ENCODE data around the gene INTS4.

DNA sequence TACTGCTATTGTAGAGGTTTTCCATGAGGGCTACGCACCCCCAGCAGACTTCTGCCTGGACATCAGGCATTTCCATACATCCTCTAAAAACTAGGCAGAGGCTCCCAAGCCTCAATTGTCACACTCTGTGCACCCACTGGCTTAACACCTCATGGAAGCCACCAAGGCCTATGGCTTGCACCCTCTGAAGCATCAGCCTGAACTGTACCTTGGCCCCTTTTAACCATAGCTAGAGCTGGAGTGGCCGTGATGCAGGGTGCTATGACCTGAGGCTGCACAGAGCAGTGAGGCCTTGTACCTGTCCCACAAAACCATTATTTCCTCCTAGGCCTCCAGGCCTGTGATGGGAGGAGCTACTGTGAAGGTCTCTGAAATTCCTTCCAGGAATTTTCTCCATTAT, 139.6 kb downstream of the INTS4 start:
- no peak for TF ChIP-seq ZFP3 (CRISPR knock-in tag; IDR thresholded peaks at IDR 0.05)
- TF ChIP-seq RARB (CRISPR knock-in tag; IDR thresholded peaks at IDR 0.05) = no peak
- TF ChIP-seq ESRRG (CRISPR knock-in tag; IDR thresholded peaks at IDR 0.05) = no peak
- TF ChIP-seq TCF4 (CRISPR knock-in tag; IDR thresholded peaks at IDR 0.05; ENCODE audit: borderline replicate concordance) = no peak
